Ishikawa (cell line): ENCODE data around the gene EPB41L4B.

Source experiments
- CEBPB ChIP-seq: IDR thresholded peaks from 2 replicates; pipeline ENCODE4 v1.6.1; 2012
- CREB1 ChIP-seq: IDR thresholded peaks from 2 replicates; pipeline ENCODE4 v1.6.1; 2012; ENCODE audit warnings: low read depth
- EGR1 ChIP-seq: IDR thresholded peaks from 2 replicates; pipeline ENCODE4 v1.6.1; 2012
- EP300 ChIP-seq: IDR thresholded peaks from 2 replicates; pipeline ENCODE4 v1.6.1; 2012; ENCODE audit warnings: borderline replicate concordance
- FOXM1 ChIP-seq: IDR thresholded peaks from 2 replicates; pipeline ENCODE4 v1.6.1; 2012; ENCODE audit warnings: low read depth, borderline replicate concordance
- NFIC ChIP-seq: IDR thresholded peaks from 2 replicates; pipeline ENCODE4 v1.6.1; 2012
- RAD21 ChIP-seq: IDR thresholded peaks from 2 replicates; pipeline ENCODE4 v1.6.1; 2012; ENCODE audit warnings: low read depth
- TAF1 ChIP-seq: IDR thresholded peaks from 2 replicates; pipeline ENCODE4 v1.6.1; 2012; ENCODE audit warnings: low read depth, mild to moderate bottlenecking
- TCF12 ChIP-seq: IDR thresholded peaks from 2 replicates; pipeline ENCODE4 v1.6.1; 2012; ENCODE audit warnings: low read depth
- TEAD4 ChIP-seq: IDR thresholded peaks from 2 replicates; pipeline ENCODE4 v1.6.1; 2012
- YY1 ChIP-seq: IDR thresholded peaks from 2 replicates; pipeline ENCODE4 v1.6.1; 2012; ENCODE audit warnings: low read depth
- ZBTB7A ChIP-seq: IDR thresholded peaks from 2 replicates; pipeline ENCODE4 v1.6.1; 2012; ENCODE audit warnings: low read depth
- TF ChIP-seq, protein P1 (sequence below): IDR thresholded peaks from 2 replicates; pipeline ENCODE4 v1.6.1; 2012; ENCODE audit warnings: low read depth, mild to moderate bottlenecking
- TF ChIP-seq, protein P2 (sequence below): IDR thresholded peaks from 2 replicates; pipeline ENCODE4 v1.6.1; 2012

DNA sequence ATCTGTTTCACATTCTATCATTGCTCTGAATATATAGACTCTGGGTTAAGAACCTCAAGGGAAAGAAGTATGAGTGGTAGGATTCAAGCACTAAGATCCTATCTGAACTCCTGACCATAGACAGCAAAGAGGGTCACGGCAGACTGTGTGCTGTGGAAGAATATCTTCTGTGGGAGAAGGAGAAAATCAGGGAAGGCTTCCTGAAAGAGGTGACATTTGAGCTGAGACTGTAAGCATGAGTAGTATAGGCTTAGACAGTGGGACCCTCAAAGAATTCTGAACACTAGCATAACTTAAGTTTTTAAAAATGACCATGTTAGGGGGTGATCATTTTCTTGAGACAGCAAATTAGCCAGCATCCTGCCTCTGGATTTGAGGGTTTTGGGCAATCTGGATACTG is 157.7 kb downstream of the EPB41L4B start:
- TF ChIP-seq YY1 (no peak), CEBPB (no peak), FOXM1 (no peak), RAD21 (no peak), EGR1 (no peak), NFIC (no peak), TEAD4 (no peak), EP300 (no peak), CREB1 (no peak), TAF1 (no peak), TCF12 (no peak), ZBTB7A (no peak)
- TF ChIP-seq, protein P1, sequence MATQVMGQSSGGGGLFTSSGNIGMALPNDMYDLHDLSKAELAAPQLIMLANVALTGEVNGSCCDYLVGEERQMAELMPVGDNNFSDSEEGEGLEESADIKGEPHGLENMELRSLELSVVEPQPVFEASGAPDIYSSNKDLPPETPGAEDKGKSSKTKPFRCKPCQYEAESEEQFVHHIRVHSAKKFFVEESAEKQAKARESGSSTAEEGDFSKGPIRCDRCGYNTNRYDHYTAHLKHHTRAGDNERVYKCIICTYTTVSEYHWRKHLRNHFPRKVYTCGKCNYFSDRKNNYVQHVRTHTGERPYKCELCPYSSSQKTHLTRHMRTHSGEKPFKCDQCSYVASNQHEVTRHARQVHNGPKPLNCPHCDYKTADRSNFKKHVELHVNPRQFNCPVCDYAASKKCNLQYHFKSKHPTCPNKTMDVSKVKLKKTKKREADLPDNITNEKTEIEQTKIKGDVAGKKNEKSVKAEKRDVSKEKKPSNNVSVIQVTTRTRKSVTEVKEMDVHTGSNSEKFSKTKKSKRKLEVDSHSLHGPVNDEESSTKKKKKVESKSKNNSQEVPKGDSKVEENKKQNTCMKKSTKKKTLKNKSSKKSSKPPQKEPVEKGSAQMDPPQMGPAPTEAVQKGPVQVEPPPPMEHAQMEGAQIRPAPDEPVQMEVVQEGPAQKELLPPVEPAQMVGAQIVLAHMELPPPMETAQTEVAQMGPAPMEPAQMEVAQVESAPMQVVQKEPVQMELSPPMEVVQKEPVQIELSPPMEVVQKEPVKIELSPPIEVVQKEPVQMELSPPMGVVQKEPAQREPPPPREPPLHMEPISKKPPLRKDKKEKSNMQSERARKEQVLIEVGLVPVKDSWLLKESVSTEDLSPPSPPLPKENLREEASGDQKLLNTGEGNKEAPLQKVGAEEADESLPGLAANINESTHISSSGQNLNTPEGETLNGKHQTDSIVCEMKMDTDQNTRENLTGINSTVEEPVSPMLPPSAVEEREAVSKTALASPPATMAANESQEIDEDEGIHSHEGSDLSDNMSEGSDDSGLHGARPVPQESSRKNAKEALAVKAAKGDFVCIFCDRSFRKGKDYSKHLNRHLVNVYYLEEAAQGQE: no peak
- TF ChIP-seq, protein P2, sequence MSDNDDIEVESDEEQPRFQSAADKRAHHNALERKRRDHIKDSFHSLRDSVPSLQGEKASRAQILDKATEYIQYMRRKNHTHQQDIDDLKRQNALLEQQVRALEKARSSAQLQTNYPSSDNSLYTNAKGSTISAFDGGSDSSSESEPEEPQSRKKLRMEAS: no peak
